A673 (cell line): Measurements from ENCODE around the gene XYLB. TPM values are rescaled to one million over a fixed set of nuclear protein-coding genes. Genes with fewer than 3 reads are reported as not detected.

Experiments used
- BruUV-seq: library from RNA; stranded (reverse); fragments of 400-500 nt; replicated peaks from 2 replicates; lab custom pipeline; 2021; lab: Mats Ljungman, UMichigan
- CTCF ChIA-PET: fragments of 300-600 bp; sonication (Branson Sonifier 250); formaldehyde crosslinking; loops from one replicate; lab custom pipeline; 2022; ENCODE audit warnings: antibody characterized with exemption; lab: Charles Lee
- POLR2A ChIA-PET: fragments of 300-600 bp; sonication (Branson Sonifier 250); formaldehyde crosslinking; loops from one replicate; lab custom pipeline; 2022; ENCODE audit warnings: antibody characterized with exemption; ENCODE audit not compliant: low non-redundant PET; lab: Charles Lee
- DNase-seq: peaks from one replicate; pipeline ENCODE4 v3.0.0-alpha.2; 2015; ENCODE audit warnings: low spot score
- H3K27ac ChIP-seq: fragments of 200-600 bp; sonication (generic); 2 replicates; pipeline ENCODE4 v1.5.1; 2016; ENCODE audit warnings: mixed run types, low read depth, mild to moderate bottlenecking, mixed read lengths, antibody characterized with exemption, low read length; ENCODE audit not compliant: poor library complexity, severe bottlenecking
- H3K27me3 ChIP-seq: fragments of 200-600 bp; sonication (generic); replicated peaks from 2 replicates; pipeline ENCODE4 v1.6.1; 2017; ENCODE audit warnings: mixed run types, low read depth, mild to moderate bottlenecking, mixed read lengths, antibody characterized with exemption, low read length; ENCODE audit not compliant: insufficient read depth, poor library complexity
- H3K36me3 ChIP-seq: fragments of 200-600 bp; sonication (generic); 2 replicates; pipeline ENCODE4 v1.6.1; 2016; ENCODE audit warnings: mixed run types, mild to moderate bottlenecking, mixed read lengths, antibody characterized with exemption, low read length; ENCODE audit not compliant: insufficient read depth, poor library complexity, severe bottlenecking
- H3K4me1 ChIP-seq: fragments of 200-600 bp; sonication (generic); 2 replicates; pipeline ENCODE4 v1.6.1; 2017; ENCODE audit warnings: mixed run types, mild to moderate bottlenecking, mixed read lengths, antibody characterized with exemption, low read length; ENCODE audit not compliant: insufficient read depth, poor library complexity, severe bottlenecking
- H3K4me3 ChIP-seq: fragments of 200-600 bp; sonication (generic); 2 replicates; pipeline ENCODE4 v1.5.1; 2016; ENCODE audit warnings: low read depth, mixed run types, mild to moderate bottlenecking, mixed read lengths, low read length; ENCODE audit not compliant: poor library complexity, severe bottlenecking
- H3K9me3 ChIP-seq: fragments of 200-600 bp; sonication (generic); 2 replicates; pipeline ENCODE4 v1.6.1; 2016; ENCODE audit warnings: mixed run types, low read depth, mild to moderate bottlenecking, mixed read lengths, antibody characterized with exemption, low read length; ENCODE audit not compliant: poor library complexity, severe bottlenecking
- EZH2 ChIP-seq: fragments of 200-600 bp; sonication (generic); IDR thresholded peaks from 2 replicates; pipeline ENCODE4 v1.6.1; 2017; ENCODE audit warnings: borderline replicate concordance, low read depth, mild to moderate bottlenecking, mixed read lengths, antibody characterized with exemption, low read length; ENCODE audit not compliant: poor library complexity, severe bottlenecking
- intact Hi-C: fragments of 100-400 bp; cut with micrococcal nuclease; formaldehyde crosslinking; loops from one replicate; pipeline ENCODE4 v1.10.0; 2022; ENCODE audit not compliant: unreplicated experiment
- total RNA-seq: library from RNA; stranded (reverse); gene quantifications from 2 replicates; pipeline ENCODE4 v1.2.3, GENCODE V29; 2021
- TF ChIP-seq, protein P1 (sequence below): fragments of 300-800, 200-600 bp; sonication (generic); conservative IDR thresholded peaks from 2 replicates; pipeline ENCODE4 v1.5.1; 2017; ENCODE audit warnings: low read depth, mild to moderate bottlenecking, antibody characterized with exemption, low read length, moderate library complexity, mixed read lengths

The XYLB gene
- total RNA-seq, 1 experiment from 2014 or later = 3.6 TPM

DNA sequence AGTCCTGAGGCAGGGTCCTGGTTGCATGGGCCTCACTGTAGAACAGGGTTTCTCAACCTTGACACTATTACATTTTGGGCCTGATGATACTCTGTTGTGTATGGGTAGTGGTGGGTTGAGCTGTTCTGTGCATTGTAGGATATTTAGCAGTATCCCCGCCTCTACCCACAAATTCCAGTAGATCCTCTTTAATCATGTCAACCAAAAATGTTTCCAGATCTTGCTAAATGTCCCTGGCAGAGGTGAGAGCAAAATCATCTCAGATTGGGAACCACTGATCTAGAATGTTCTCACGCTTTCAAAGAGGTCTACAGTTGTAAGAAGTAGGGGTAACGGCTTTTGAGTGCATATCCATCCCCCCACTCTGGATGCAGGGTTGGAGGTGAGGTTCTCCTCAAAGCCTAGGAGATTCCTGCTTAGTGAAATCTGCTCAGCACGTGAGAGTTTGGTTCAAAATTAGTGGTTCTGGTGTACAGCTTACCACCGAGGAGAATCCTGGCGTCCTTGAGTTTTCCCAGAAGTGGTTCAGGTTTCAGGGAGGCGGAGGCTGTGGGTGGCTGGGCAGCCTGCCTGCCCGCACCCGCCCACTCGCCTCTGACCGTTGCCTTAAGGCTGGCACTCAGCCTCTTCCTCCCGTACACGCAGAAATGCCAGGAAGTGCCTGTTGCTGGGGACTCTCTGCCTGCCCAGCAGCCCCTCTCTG, 112.4 kb downstream of the XYLB start:
- BruUV-seq = no TSS peak
- no peak for TF ChIP-seq EZH2
- TF ChIP-seq, protein P1, sequence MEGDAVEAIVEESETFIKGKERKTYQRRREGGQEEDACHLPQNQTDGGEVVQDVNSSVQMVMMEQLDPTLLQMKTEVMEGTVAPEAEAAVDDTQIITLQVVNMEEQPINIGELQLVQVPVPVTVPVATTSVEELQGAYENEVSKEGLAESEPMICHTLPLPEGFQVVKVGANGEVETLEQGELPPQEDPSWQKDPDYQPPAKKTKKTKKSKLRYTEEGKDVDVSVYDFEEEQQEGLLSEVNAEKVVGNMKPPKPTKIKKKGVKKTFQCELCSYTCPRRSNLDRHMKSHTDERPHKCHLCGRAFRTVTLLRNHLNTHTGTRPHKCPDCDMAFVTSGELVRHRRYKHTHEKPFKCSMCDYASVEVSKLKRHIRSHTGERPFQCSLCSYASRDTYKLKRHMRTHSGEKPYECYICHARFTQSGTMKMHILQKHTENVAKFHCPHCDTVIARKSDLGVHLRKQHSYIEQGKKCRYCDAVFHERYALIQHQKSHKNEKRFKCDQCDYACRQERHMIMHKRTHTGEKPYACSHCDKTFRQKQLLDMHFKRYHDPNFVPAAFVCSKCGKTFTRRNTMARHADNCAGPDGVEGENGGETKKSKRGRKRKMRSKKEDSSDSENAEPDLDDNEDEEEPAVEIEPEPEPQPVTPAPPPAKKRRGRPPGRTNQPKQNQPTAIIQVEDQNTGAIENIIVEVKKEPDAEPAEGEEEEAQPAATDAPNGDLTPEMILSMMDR = no peak
- ChIA-PET POLR2A (no interaction called here), CTCF (no interaction called here)
- no peaks in the 10 kb centered on the region for H3K27me3 ChIP-seq
- intact Hi-C loops = no loop called here
- no peaks in the 10 kb centered on the region for H3K9me3 ChIP-seq
- no peaks in the 10 kb centered on the region for H3K4me1 ChIP-seq
- no peak overlapping the region for H3K4me3 ChIP-seq
- no peak for DNase-seq
- H3K36me3 ChIP-seq = no peaks in the 10 kb centered on the region
- H3K27ac ChIP-seq = no peak overlapping the region

DNA sequence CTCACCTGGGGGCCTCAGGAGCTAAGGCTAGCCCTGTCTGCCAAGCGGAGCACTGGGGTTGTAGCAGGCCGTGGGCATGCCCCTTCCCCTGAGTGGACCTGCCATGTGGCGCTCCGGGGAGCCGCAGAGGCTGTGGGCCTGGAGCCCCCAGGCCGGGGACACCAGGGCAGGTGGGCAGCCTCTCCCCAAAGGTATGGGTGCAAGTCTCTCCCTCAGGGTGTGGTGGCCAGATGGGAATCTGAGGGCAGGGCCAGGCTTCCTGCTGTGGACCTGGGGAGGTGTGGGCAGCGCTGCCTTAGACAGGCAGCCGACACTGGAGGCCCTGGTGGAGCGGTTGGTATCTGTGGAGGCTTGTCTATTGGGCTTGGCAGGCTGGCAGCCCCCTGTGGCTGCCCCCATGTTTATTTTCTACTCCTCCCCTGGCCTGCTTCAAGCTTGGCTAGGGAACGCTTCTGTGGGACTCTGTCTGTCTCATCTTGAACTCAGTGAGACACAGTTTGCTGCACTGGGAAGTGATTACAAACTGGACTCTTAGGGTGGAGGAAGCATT, 113.0 kb downstream of the XYLB start:
- TF ChIP-seq, protein P1 = no peak
- TF ChIP-seq EZH2 = no peak
- no peak for DNase-seq
- Histone ChIP-seq H3K4me1 (no peaks in the 10 kb centered on the region), H3K36me3 (no peaks in the 10 kb centered on the region), H3K27ac (no peak overlapping the region), H3K4me3 (no peak overlapping the region), H3K9me3 (no peaks in the 10 kb centered on the region), H3K27me3 (no peaks in the 10 kb centered on the region)
- CTCF ChIA-PET = no interaction called here
- POLR2A ChIA-PET = no interaction called here
- intact Hi-C loops = no loop called here
- no TSS peak for BruUV-seq

DNA sequence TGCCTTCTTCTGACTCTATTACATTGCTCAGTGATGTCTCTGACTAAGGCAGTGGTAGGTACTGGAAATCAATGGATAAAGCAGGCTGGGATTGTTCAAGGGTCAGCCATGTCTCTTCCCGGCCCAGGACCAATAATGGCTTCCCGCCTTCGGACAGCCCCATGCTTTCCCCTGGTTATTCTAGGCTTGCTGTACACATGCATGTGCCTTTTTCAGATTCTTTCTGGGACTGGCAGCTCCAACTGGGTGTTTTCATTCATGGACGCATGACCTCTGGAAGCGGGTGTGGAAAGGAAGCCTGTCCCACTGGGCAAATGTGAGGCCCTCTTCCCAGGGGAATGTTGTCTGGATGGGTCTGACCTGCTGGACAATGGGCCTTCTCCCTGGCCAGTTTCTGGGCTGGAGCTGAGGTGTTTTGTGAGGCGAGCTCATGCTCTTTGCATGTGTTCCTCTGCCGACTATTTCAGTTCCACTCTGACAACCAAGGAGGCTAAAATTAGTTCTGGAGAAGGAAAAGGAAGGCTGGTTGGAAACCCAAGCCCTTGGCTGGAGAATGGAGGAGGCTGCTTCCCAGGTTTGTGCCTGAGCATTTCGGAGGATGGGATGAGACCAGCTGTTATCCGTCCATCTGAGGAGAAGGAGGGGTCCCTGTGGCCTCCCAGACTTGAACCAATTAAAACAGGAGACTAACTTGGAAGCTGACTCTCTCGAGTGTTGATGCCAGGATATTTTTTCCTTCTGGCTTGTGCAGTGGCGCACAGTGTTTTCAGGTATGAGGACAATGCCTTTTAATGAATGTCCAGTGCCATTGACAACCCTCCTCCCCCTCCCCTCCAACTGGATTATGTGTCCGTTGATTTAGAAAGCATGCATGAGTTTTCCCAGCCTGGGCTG, 114.0 kb downstream of the XYLB start:
- H3K27ac ChIP-seq = no peak overlapping the region
- no peaks in the 10 kb centered on the region for H3K9me3 ChIP-seq
- CTCF ChIA-PET = no interaction called here
- no peak overlapping the region for H3K4me3 ChIP-seq
- POLR2A ChIA-PET = no interaction called here
- DNase-seq = no peak
- H3K27me3 ChIP-seq = no peaks in the 10 kb centered on the region
- intact Hi-C loops = no loop called here
- no peaks in the 10 kb centered on the region for H3K4me1 ChIP-seq
- TF ChIP-seq EZH2 = no peak
- TF ChIP-seq, protein P1 = no peak
- H3K36me3 ChIP-seq = no peaks in the 10 kb centered on the region
- BruUV-seq = no TSS peak

Other genes starting within 250 kb of the XYLB start
- gene ACAA1, start 209.7 kb upstream of the XYLB start, total RNA-seq = 24.0 and 27.4 TPM in 2 replicates
- gene MYD88, start 208.1 kb upstream of the XYLB start, total RNA-seq = 11.9 and 13.1 TPM in 2 replicates
- 30.9 and 31.1 TPM in 2 replicates for gene OXSR1, start 181.2 kb upstream of the XYLB start, total RNA-seq
- 0.66 and 1.1 TPM in 2 replicates for gene SLC22A13, start 81.0 kb upstream of the XYLB start, total RNA-seq
- 0.22 and 0.26 TPM in 2 replicates for gene SLC22A14, start 64.5 kb upstream of the XYLB start, total RNA-seq
- gene ACVR2B, start 107.1 kb downstream of the XYLB start, total RNA-seq = 6.4 and 9.2 TPM in 2 replicates
- 8.2 and 12.4 TPM in 2 replicates for gene EXOG, start 149.6 kb downstream of the XYLB start, total RNA-seq